Nephron (organoid): ENCODE measurements around the gene CST7.

Experiments
- H3K27ac Mint-ChIP-seq, 3 experiments: 2 replicates each; pipeline ENCODE4 v1.8.0; 2020; ENCODE audit warnings: mixed read lengths in 3 of 3, mild to moderate bottlenecking in 2 of 3, moderate library complexity in 1 of 3
- H3K27me3 Mint-ChIP-seq: 2 replicates; pipeline ENCODE4 v1.8.0; 2021; ENCODE audit warnings: low read depth, mild to moderate bottlenecking, moderate library complexity, mixed read lengths
- H3K36me3 Mint-ChIP-seq: 2 replicates; pipeline ENCODE4 v1.8.0; 2020; ENCODE audit warnings: low read depth, mixed read lengths
- H3K4me1 Mint-ChIP-seq: 2 replicates; pipeline ENCODE4 v1.8.0; 2020; ENCODE audit warnings: mixed read lengths
- H3K4me3 Mint-ChIP-seq, 3 experiments: 2 replicates each; pipeline ENCODE4 v1.8.0; 2020; ENCODE audit warnings: mild to moderate bottlenecking in 3 of 3, mixed read lengths in 3 of 3, moderate library complexity in 2 of 3
- H3K9me3 Mint-ChIP-seq: 2 replicates; pipeline ENCODE4 v1.8.0; 2020; ENCODE audit warnings: mixed read lengths
- CTCF ChIP-seq, 3 experiments: fragments of 200-600 bp; sonication (generic); IDR thresholded peaks; one replicate each; pipeline ENCODE4 v1.5.0; 2021; ENCODE audit warnings: antibody characterized with exemption in 3 of 3; ENCODE audit not compliant: unreplicated experiment in 3 of 3

Gene CST7

GRCh38 chr20:24962510-24962909, 13.4 kb downstream of the CST7 start:
- no peaks in the 10 kb centered on the region for H3K27me3 Mint-ChIP-seq
- peaks cover 23% of the 10 kb centered on the region for H3K4me1 Mint-ChIP-seq
- TF ChIP-seq CTCF (IDR thresholded peaks at IDR 0.05; ENCODE audit: unreplicated experiment in 3 of 3) = no peak
- H3K36me3 Mint-ChIP-seq = peaks cover 37% of the 10 kb centered on the region
- H3K9me3 Mint-ChIP-seq = no peaks in the 10 kb centered on the region
- H3K4me3 Mint-ChIP-seq = no peak overlapping the region
- H3K27ac Mint-ChIP-seq = no peak overlapping the region

- Mint-ChIP-seq H3K27me3 (no peaks in the 10 kb centered on the region), H3K4me1 (peaks cover 23% of the 10 kb centered on the region), H3K4me3 (no peak overlapping the region), H3K27ac (no peak overlapping the region), H3K9me3 (no peaks in the 10 kb centered on the region), H3K36me3 (peaks cover 50% of the 10 kb centered on the region)
- TF ChIP-seq CTCF (IDR thresholded peaks at IDR 0.05; ENCODE audit: unreplicated experiment in 3 of 3) = no peak
Observed at GRCh38 chr20:24963672-24964505, 14.8 kb downstream of the CST7 start.

GRCh38 chr20:24964506-24964840, 15.4 kb downstream of the CST7 start:
- Mint-ChIP-seq H3K27me3 (no peaks in the 10 kb centered on the region), H3K27ac (no peak overlapping the region)
- TF ChIP-seq CTCF (IDR thresholded peaks at IDR 0.05; ENCODE audit: unreplicated experiment in 3 of 3) = no peak

GRCh38 chr20:24965065-24965919, 16.2 kb downstream of the CST7 start:
- Mint-ChIP-seq H3K27ac (no peak overlapping the region), H3K4me3 (no peak overlapping the region), H3K9me3 (no peaks in the 10 kb centered on the region), H3K36me3 (peaks cover 62% of the 10 kb centered on the region), H3K4me1 (peaks cover 23% of the 10 kb centered on the region), H3K27me3 (no peaks in the 10 kb centered on the region)
- TF ChIP-seq CTCF (IDR thresholded peaks at IDR 0.05; ENCODE audit: unreplicated experiment in 3 of 3) = no peak

More at GRCh38 chr20:24964506-24964840, 15.4 kb downstream of the CST7 start:
- Mint-ChIP-seq H3K36me3 (peaks cover 56% of the 10 kb centered on the region), H3K9me3 (no peaks in the 10 kb centered on the region), H3K4me1 (peaks cover 23% of the 10 kb centered on the region), H3K4me3 (no peak overlapping the region)

GRCh38 chr20:24966317-24967012, 17.4 kb downstream of the CST7 start:
- Mint-ChIP-seq H3K4me3 (no peak overlapping the region), H3K9me3 (no peaks in the 10 kb centered on the region), H3K27ac (no peak overlapping the region), H3K4me1 (peaks cover 23% of the 10 kb centered on the region), H3K36me3 (peaks cover 69% of the 10 kb centered on the region), H3K27me3 (no peaks in the 10 kb centered on the region)
- no peak for TF ChIP-seq CTCF (IDR thresholded peaks at IDR 0.05; ENCODE audit: unreplicated experiment in 3 of 3)
